Activated CD4-positive, alpha-beta T cell treated with anti-CD3 and anti-CD28 coated beads, Interleukin-2, amount 10 ng/mL, durations not matched to agents 7 days and 5 days (primary cell): ENCODE data around the gene RAI1. TPM values are rescaled to one million over a fixed set of nuclear protein-coding genes. Genes with fewer than 3 reads are reported as not detected.

Experiments used
- CTCF ChIA-PET: fragments of 350-600 bp; sonication (Branson Sonifier 250); formaldehyde crosslinking; loops from one replicate; lab custom pipeline; 2021; ENCODE audit warnings: antibody characterized with exemption; lab: Charles Lee
- POLR2A ChIA-PET: fragments of 350-600 bp; sonication (Branson Sonifier 250); formaldehyde crosslinking; loops from one replicate; lab custom pipeline; 2021; ENCODE audit warnings: antibody characterized with exemption; lab: Charles Lee
- DNase-seq: peaks from one replicate; pipeline ENCODE4 v3.0.0-alpha.2; 2020
- H3K27ac Mint-ChIP-seq: one replicate; pipeline ENCODE4 v1.8.0; 2021; ENCODE audit warnings: mild to moderate bottlenecking, moderate library complexity, mixed read lengths
- H3K27me3 Mint-ChIP-seq: one replicate; pipeline ENCODE4 v1.8.0; 2021; ENCODE audit warnings: mixed read lengths
- H3K36me3 Mint-ChIP-seq: one replicate; pipeline ENCODE4 v1.8.0; 2021; ENCODE audit warnings: low read depth, mixed read lengths
- H3K4me1 Mint-ChIP-seq: one replicate; pipeline ENCODE4 v1.8.0; 2021; ENCODE audit warnings: mixed read lengths
- H3K4me3 Mint-ChIP-seq: one replicate; pipeline ENCODE4 v1.8.0; 2021; ENCODE audit warnings: mild to moderate bottlenecking, moderate library complexity, mixed read lengths
- H3K9me3 Mint-ChIP-seq: one replicate; pipeline ENCODE4 v1.8.0; 2021; ENCODE audit warnings: mixed read lengths
- total RNA-seq, 2 experiments: library from RNA; stranded (reverse); gene quantifications; one replicate each; pipeline ENCODE4 v1.2.3, GENCODE V29; 2021

The RAI1 gene
- total RNA-seq, 2 experiments from 2014 or later, result 18.1 to 18.5 TPM

- Mint-ChIP-seq H3K27me3 (no peaks in the 10 kb centered on the region), H3K9me3 (no peaks in the 10 kb centered on the region), H3K4me3 (peak overlapping the region; percentile 34), H3K27ac (peak overlapping the region; percentile 87), H3K4me1 (peaks cover 26% of the 10 kb centered on the region), H3K36me3 (peaks cover 5% of the 10 kb centered on the region)
- ChIA-PET POLR2A (no interaction called here), CTCF (interaction anchor here (1.1 to 1.4 kb wide), 2 partner anchors 31 to 68 kb away, joined by 3 to 4 read pairs; no protein-coding TSS in a partner anchor)
- DNase-seq, result no peak
These were observed 110.8 kb downstream of the RAI1 start for GRCh38 chr17:17792037-17792550.

- H3K27me3 Mint-ChIP-seq, result no peaks in the 10 kb centered on the region
- DNase-seq, result peak; percentile 81
- POLR2A ChIA-PET, result no interaction called here
- H3K27ac Mint-ChIP-seq, result peak overlapping the region; percentile 87
- H3K4me3 Mint-ChIP-seq, result peak overlapping the region; percentile 33
- H3K9me3 Mint-ChIP-seq, result no peaks in the 10 kb centered on the region
- CTCF ChIA-PET, result interaction anchor here (1.0 to 1.4 kb wide), 3 partner anchors 28 to 68 kb away, joined by 3 to 4 read pairs (median 4); no protein-coding TSS in a partner anchor
- H3K36me3 Mint-ChIP-seq, result peaks cover 8% of the 10 kb centered on the region
- peaks cover 26% of the 10 kb centered on the region for H3K4me1 Mint-ChIP-seq
These were observed 111.5 kb downstream of the RAI1 start for GRCh38 chr17:17792551-17793377.

GRCh38 chr17:17793378-17794214, 112.3 kb downstream of the RAI1 start:
- Mint-ChIP-seq H3K9me3 (no peaks in the 10 kb centered on the region), H3K4me1 (peaks cover 26% of the 10 kb centered on the region), H3K36me3 (peaks cover 9% of the 10 kb centered on the region), H3K27me3 (no peaks in the 10 kb centered on the region), H3K4me3 (peak overlapping the region; percentile 27), H3K27ac (peak overlapping the region; percentile 87)
- ChIA-PET CTCF (interaction anchor here (1.0 to 1.4 kb wide), 3 partner anchors 27 to 67 kb away, joined by 3 to 4 read pairs (median 4); no protein-coding TSS in a partner anchor), POLR2A (no interaction called here)
- DNase-seq, result no peak

- Mint-ChIP-seq H3K4me1 (peaks cover 26% of the 10 kb centered on the region), H3K9me3 (no peaks in the 10 kb centered on the region), H3K27ac (peak overlapping the region; percentile 46), H3K36me3 (peaks cover 9% of the 10 kb centered on the region), H3K27me3 (no peaks in the 10 kb centered on the region), H3K4me3 (no peak overlapping the region)
- POLR2A ChIA-PET, result no interaction called here
- CTCF ChIA-PET, result interaction anchor here (0.7 kb wide), 1 partner anchor 15 kb away, joined by 3 read pairs; no protein-coding TSS in a partner anchor
- no peak for DNase-seq
These were observed 113.1 kb downstream of the RAI1 start for GRCh38 chr17:17794382-17794781.

- peaks cover 26% of the 10 kb centered on the region for H3K4me1 Mint-ChIP-seq
- ChIA-PET CTCF (interaction anchor here (0.7 kb wide), 1 partner anchor 16 kb away, joined by 3 read pairs; no protein-coding TSS in a partner anchor), POLR2A (no interaction called here)
- no peak overlapping the region for H3K27ac Mint-ChIP-seq
- no peak for DNase-seq
- H3K9me3 Mint-ChIP-seq, result no peaks in the 10 kb centered on the region
- no peaks in the 10 kb centered on the region for H3K27me3 Mint-ChIP-seq
- H3K4me3 Mint-ChIP-seq, result no peak overlapping the region
- peaks cover 9% of the 10 kb centered on the region for H3K36me3 Mint-ChIP-seq
These were observed 114.0 kb downstream of the RAI1 start for GRCh38 chr17:17795296-17795695.

- Mint-ChIP-seq H3K36me3 (peaks cover 9% of the 10 kb centered on the region), H3K4me1 (peaks cover 26% of the 10 kb centered on the region), H3K4me3 (no peak overlapping the region), H3K9me3 (no peaks in the 10 kb centered on the region), H3K27me3 (no peaks in the 10 kb centered on the region), H3K27ac (no peak overlapping the region)
- ChIA-PET POLR2A (no interaction called here), CTCF (interaction anchor here (0.8 to 1.1 kb wide), 2 partner anchors 15 to 300 kb away, joined by 3 to 4 read pairs; partner anchors contain the start of gene RASD1)
- DNase-seq, result no peak
These were observed 114.9 kb downstream of the RAI1 start for GRCh38 chr17:17795946-17796786.

GRCh38 chr17:17796787-17797061, 115.5 kb downstream of the RAI1 start:
- ChIA-PET POLR2A (no interaction called here), CTCF (interaction anchor here (0.8 to 1.1 kb wide), 2 partner anchors 15 to 301 kb away, joined by 3 to 4 read pairs; partner anchors contain the start of gene RASD1)
- Mint-ChIP-seq H3K36me3 (peaks cover 9% of the 10 kb centered on the region), H3K4me3 (no peak overlapping the region), H3K27ac (no peak overlapping the region), H3K9me3 (no peaks in the 10 kb centered on the region), H3K4me1 (peaks cover 24% of the 10 kb centered on the region), H3K27me3 (no peaks in the 10 kb centered on the region)
- DNase-seq, result no peak

GRCh38 chr17:17797119-17797809, 116.0 kb downstream of the RAI1 start:
- H3K4me3 Mint-ChIP-seq, result no peak overlapping the region
- H3K36me3 Mint-ChIP-seq, result peaks cover 9% of the 10 kb centered on the region
- H3K4me1 Mint-ChIP-seq, result peaks cover 19% of the 10 kb centered on the region
- no peak for DNase-seq
- POLR2A ChIA-PET, result no interaction called here
- CTCF ChIA-PET, result interaction anchor here (1.1 kb wide), 1 partner anchor 301 kb away, joined by 3 read pairs; the partner anchor contains the start of gene RASD1
- H3K27ac Mint-ChIP-seq, result no peak overlapping the region
- H3K9me3 Mint-ChIP-seq, result no peaks in the 10 kb centered on the region
- H3K27me3 Mint-ChIP-seq, result no peaks in the 10 kb centered on the region

GRCh38 chr17:17798010-17798556, 116.8 kb downstream of the RAI1 start:
- H3K4me1 Mint-ChIP-seq, result peaks cover 11% of the 10 kb centered on the region
- no peak overlapping the region for H3K4me3 Mint-ChIP-seq
- POLR2A ChIA-PET, result no interaction called here

GRCh38 chr17:17798573-17799255, 117.5 kb downstream of the RAI1 start:
- POLR2A ChIA-PET, result no interaction called here
- no peaks in the 10 kb centered on the region for H3K9me3 Mint-ChIP-seq
- H3K27me3 Mint-ChIP-seq, result no peaks in the 10 kb centered on the region
- peaks cover 6% of the 10 kb centered on the region for H3K36me3 Mint-ChIP-seq
- peaks cover 4% of the 10 kb centered on the region for H3K4me1 Mint-ChIP-seq
- no peak for DNase-seq
- H3K27ac Mint-ChIP-seq, result no peak overlapping the region
- CTCF ChIA-PET, result interaction anchor here (1.0 kb wide), 1 partner anchor 11 kb away, joined by 3 read pairs; no protein-coding TSS in a partner anchor
- H3K4me3 Mint-ChIP-seq, result no peak overlapping the region

More at GRCh38 chr17:17798010-17798556, 116.8 kb downstream of the RAI1 start:
- CTCF ChIA-PET, result no interaction called here
- Mint-ChIP-seq H3K36me3 (peaks cover 9% of the 10 kb centered on the region), H3K27me3 (no peaks in the 10 kb centered on the region), H3K9me3 (no peaks in the 10 kb centered on the region), H3K27ac (no peak overlapping the region)
- no peak for DNase-seq

GRCh38 chr17:17800504-17801021, 119.3 kb downstream of the RAI1 start:
- Mint-ChIP-seq H3K4me1 (no peaks in the 10 kb centered on the region), H3K27ac (no peak overlapping the region), H3K4me3 (no peak overlapping the region), H3K36me3 (peaks cover 3% of the 10 kb centered on the region), H3K9me3 (no peaks in the 10 kb centered on the region), H3K27me3 (no peaks in the 10 kb centered on the region)
- ChIA-PET POLR2A (no interaction called here), CTCF (no interaction called here)
- no peak for DNase-seq
